ENCODE data around the gene ARL5A.

The ARL5A gene

GRCh38 chr2:151767536-151767935, 60.7 kb downstream of the ARL5A start:
- no peak for DNase-seq (ENCODE audit: low read depth, low spot score)

- no peak for DNase-seq (ENCODE audit: low read depth, low spot score)
Measured at GRCh38 chr2:151766437-151767153, 61.6 kb downstream of the ARL5A start.

- no peak for DNase-seq (ENCODE audit: low read depth, low spot score)
Measured at GRCh38 chr2:151765760-151766410, 62.3 kb downstream of the ARL5A start.

- DNase-seq (ENCODE audit: low read depth, low spot score), result no peak
Measured at GRCh38 chr2:151762694-151763093, 65.5 kb downstream of the ARL5A start.

- DNase-seq (ENCODE audit: low read depth, low spot score), result no peak
Measured at GRCh38 chr2:151761687-151762086, 66.5 kb downstream of the ARL5A start.

- no peak for DNase-seq (ENCODE audit: low read depth, low spot score)
Measured at GRCh38 chr2:151761193-151761592, 67.0 kb downstream of the ARL5A start.

GRCh38 chr2:151760139-151760650, 68.0 kb downstream of the ARL5A start:
- DNase-seq (ENCODE audit: low read depth, low spot score), result no peak

- no peak for DNase-seq (ENCODE audit: low read depth, low spot score)
Measured at GRCh38 chr2:151758744-151759143, 69.5 kb downstream of the ARL5A start.

- no peak for DNase-seq (ENCODE audit: low read depth, low spot score)
Measured at GRCh38 chr2:151757861-151758260, 70.4 kb downstream of the ARL5A start.

GRCh38 chr2:151756820-151757219, 71.4 kb downstream of the ARL5A start:
- no peak for DNase-seq (ENCODE audit: low read depth, low spot score)

- no peak for DNase-seq (ENCODE audit: low read depth, low spot score)
Measured at GRCh38 chr2:151754253-151754897, 73.8 kb downstream of the ARL5A start.

- no peak for DNase-seq (ENCODE audit: low read depth, low spot score)
Measured at GRCh38 chr2:151753540-151753939, 74.7 kb downstream of the ARL5A start.

Data from activated CD4-positive, CD25-positive, alpha-beta regulatory T cell treated with anti-CD3 and anti-CD28 coated beads, Interleukin-2, amount 50 U/mL, for 16 hours (primary cell).